Endodermal cell (in vitro differentiated cells): Measurements from ENCODE around the gene YARS1. TPM values are rescaled to one million over a fixed set of nuclear protein-coding genes. Genes with fewer than 3 reads are reported as not detected.

ENCODE experiments used
- DNase-seq: peaks from one replicate; pipeline ENCODE4 v3.0.0-alpha.2; 2017
- H3K27ac ChIP-seq: 2 replicates; pipeline ENCODE4 v1.5.1; 2013; ENCODE audit warnings: mild to moderate bottlenecking, low read depth, low read length, moderate library complexity
- H3K27me3 ChIP-seq: 2 replicates; pipeline ENCODE4 v1.6.1; 2013; ENCODE audit warnings: mild to moderate bottlenecking, low read length, moderate library complexity; ENCODE audit not compliant: insufficient read depth, control insufficient read depth, poor library complexity, severe bottlenecking
- H3K36me3 ChIP-seq: 2 replicates; pipeline ENCODE4 v1.7.0; 2013; ENCODE audit warnings: mild to moderate bottlenecking, low read length, moderate library complexity; ENCODE audit not compliant: control insufficient read depth, insufficient read depth
- H3K4me1 ChIP-seq: one replicate; pipeline ENCODE4 v1.7.0; 2013; ENCODE audit warnings: low read length; ENCODE audit not compliant: control insufficient read depth, insufficient read depth
- H3K4me3 ChIP-seq: 2 replicates; pipeline ENCODE4 v1.5.1; 2013; ENCODE audit warnings: mild to moderate bottlenecking, low read length, moderate library complexity
- H3K9ac ChIP-seq: 2 replicates; pipeline ENCODE4 v1.6.1; 2013; ENCODE audit warnings: mild to moderate bottlenecking, low read length, moderate library complexity; ENCODE audit not compliant: poor library complexity, severe bottlenecking; ENCODE audit errors: extremely low read depth
- H3K9me3 ChIP-seq: 2 replicates; pipeline ENCODE4 v1.6.1; 2013; ENCODE audit warnings: mild to moderate bottlenecking, low read length, moderate library complexity; ENCODE audit not compliant: control insufficient read depth
- H3K27ac Mint-ChIP-seq: 2 replicates; pipeline ENCODE4 v1.8.0; 2020; ENCODE audit warnings: mixed read lengths
- H3K27me3 Mint-ChIP-seq: 2 replicates; pipeline ENCODE4 v1.8.0; 2021; ENCODE audit warnings: mild to moderate bottlenecking, mixed read lengths; ENCODE audit not compliant: insufficient read depth
- H3K36me3 Mint-ChIP-seq: 2 replicates; pipeline ENCODE4 v1.8.0; 2020; ENCODE audit warnings: low read depth, mixed read lengths
- H3K4me1 Mint-ChIP-seq: 2 replicates; pipeline ENCODE4 v1.8.0; 2020; ENCODE audit warnings: mixed read lengths
- H3K4me3 Mint-ChIP-seq: 2 replicates; pipeline ENCODE4 v1.8.0; 2020; ENCODE audit warnings: mild to moderate bottlenecking, moderate library complexity, mixed read lengths
- H3K9me3 Mint-ChIP-seq: 2 replicates; pipeline ENCODE4 v1.8.0; 2020; ENCODE audit warnings: mild to moderate bottlenecking, mixed read lengths
- WGBS, 2 experiments: methylation state at CpG; one replicate each; pipeline versions ENCODE4 v1.1.5 to v1.1.7; 2013; ENCODE audit warnings: missing lambda C conversion rate in 2 of 2, mixed read lengths in 1 of 2; ENCODE audit not compliant: insufficient coverage in 1 of 2, insufficient read length in 1 of 2; 5-methylcytosine and 5-hydroxymethylcytosine counted together
- total RNA-seq, 2 donors: library from RNA; stranded (reverse); fragmentation: NEBNext Ultra II Directional in 1 of 2; extraction: Animal tissue kit (Norgen Biotek cat#: 25700) in 1 of 2; gene quantifications; 2 replicates in 1 of 2; 3 replicates in 1 of 2; pipeline ENCODE4 v1.2.1, GENCODE V29; 2021
- TF ChIP-seq, protein P1 (sequence below): fragments of 200-600 bp; sonication (generic); conservative IDR thresholded peaks from 2 replicates; pipeline ENCODE4 v1.5.0; 2021; ENCODE audit warnings: antibody characterized with exemption, mild to moderate bottlenecking

YARS1 gene
- total RNA-seq, 2 donors from 2014 or later, result 141 to 154 TPM

DNA sequence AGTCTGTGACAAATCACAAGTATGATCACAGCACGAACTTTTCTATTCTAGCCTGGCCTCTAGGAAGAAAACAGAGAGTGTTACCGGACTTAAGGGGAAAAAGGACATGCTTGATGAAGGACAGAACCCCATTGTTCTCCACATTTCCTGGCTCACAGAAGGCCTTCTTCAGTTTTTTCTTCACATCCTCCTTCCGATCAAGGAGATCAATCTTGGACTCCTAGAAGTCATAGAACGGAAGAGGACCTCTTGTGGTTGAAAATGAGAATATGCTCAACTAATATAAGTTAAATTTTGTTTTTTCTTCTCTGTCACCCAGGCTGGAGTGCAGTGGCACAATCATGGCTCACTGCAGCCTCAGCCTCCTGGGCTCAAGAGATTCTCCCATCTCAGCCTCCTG is 30.3 kb downstream of the YARS1 start:
- H3K4me3 Mint-ChIP-seq, result no peak overlapping the region
- H3K9ac ChIP-seq, result no peak overlapping the region

GRCh38 chr1:32784817-32785216 is 32.3 kb downstream of the YARS1 start:
- H3K4me3 ChIP-seq, result no peak overlapping the region
- Mint-ChIP-seq H3K27ac (no peak overlapping the region), H3K4me3 (no peak overlapping the region), H3K4me1 (no peaks in the 10 kb centered on the region), H3K36me3 (peaks cover 79% of the 10 kb centered on the region), H3K27me3 (no peaks in the 10 kb centered on the region), H3K9me3 (no peaks in the 10 kb centered on the region)
- H3K27me3 ChIP-seq, result no peaks in the 10 kb centered on the region
- H3K9ac ChIP-seq, result no peak overlapping the region
- 80 to 98% methylated on average over 1 to 3 of the region's 3 CpGs for WGBS, 2 experiments
- H3K4me1 ChIP-seq, result peaks cover 10% of the 10 kb centered on the region
- no peak for DNase-seq
- H3K27ac ChIP-seq, result no peak overlapping the region
- no peaks in the 10 kb centered on the region for H3K9me3 ChIP-seq
- peaks cover 96% of the 10 kb centered on the region for H3K36me3 ChIP-seq
- TF ChIP-seq, protein P1, sequence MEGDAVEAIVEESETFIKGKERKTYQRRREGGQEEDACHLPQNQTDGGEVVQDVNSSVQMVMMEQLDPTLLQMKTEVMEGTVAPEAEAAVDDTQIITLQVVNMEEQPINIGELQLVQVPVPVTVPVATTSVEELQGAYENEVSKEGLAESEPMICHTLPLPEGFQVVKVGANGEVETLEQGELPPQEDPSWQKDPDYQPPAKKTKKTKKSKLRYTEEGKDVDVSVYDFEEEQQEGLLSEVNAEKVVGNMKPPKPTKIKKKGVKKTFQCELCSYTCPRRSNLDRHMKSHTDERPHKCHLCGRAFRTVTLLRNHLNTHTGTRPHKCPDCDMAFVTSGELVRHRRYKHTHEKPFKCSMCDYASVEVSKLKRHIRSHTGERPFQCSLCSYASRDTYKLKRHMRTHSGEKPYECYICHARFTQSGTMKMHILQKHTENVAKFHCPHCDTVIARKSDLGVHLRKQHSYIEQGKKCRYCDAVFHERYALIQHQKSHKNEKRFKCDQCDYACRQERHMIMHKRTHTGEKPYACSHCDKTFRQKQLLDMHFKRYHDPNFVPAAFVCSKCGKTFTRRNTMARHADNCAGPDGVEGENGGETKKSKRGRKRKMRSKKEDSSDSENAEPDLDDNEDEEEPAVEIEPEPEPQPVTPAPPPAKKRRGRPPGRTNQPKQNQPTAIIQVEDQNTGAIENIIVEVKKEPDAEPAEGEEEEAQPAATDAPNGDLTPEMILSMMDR, result no peak

More for the DNA sequence above, 30.3 kb downstream of the YARS1 start:
- Histone ChIP-seq H3K4me1 (peaks cover 3% of the 10 kb centered on the region), H3K4me3 (no peak overlapping the region), H3K9me3 (no peaks in the 10 kb centered on the region), H3K27me3 (no peaks in the 10 kb centered on the region), H3K27ac (no peak overlapping the region), H3K36me3 (peaks cover 92% of the 10 kb centered on the region)
- Mint-ChIP-seq H3K4me1 (no peaks in the 10 kb centered on the region), H3K9me3 (no peaks in the 10 kb centered on the region), H3K36me3 (peaks cover 73% of the 10 kb centered on the region), H3K27ac (no peak overlapping the region), H3K27me3 (no peaks in the 10 kb centered on the region)
- TF ChIP-seq, protein P1, result peak; percentile 55
- no peak for DNase-seq
- WGBS, 2 experiments, result 95 to 96% methylated on average over 2 to 4 of the region's 4 CpGs

DNA sequence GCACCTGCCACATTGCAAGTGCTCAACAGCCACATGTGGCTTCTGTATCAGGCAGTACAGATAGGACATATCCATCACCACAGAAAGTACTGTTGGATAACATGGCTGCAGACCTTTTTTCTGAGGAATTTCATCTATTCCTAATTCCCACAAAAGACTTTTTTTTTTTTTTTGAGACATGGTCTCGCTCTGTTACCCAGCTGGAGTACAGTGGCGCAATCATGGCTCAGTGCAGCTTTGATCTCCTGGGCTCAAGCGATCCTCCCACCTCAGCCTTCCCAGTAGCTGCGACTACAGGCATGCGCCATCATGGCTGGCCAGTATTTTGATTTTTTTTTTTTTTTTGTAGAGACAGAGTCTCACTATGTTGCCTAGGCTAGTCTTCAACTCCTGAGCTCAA is 33.3 kb downstream of the YARS1 start:
- H3K4me1 Mint-ChIP-seq, result no peaks in the 10 kb centered on the region
- peaks cover 98% of the 10 kb centered on the region for H3K36me3 ChIP-seq
- no peaks in the 10 kb centered on the region for H3K27me3 ChIP-seq
- no peak overlapping the region for H3K4me3 Mint-ChIP-seq
- H3K4me3 ChIP-seq, result no peak overlapping the region
- no peaks in the 10 kb centered on the region for H3K9me3 ChIP-seq
- 98% methylated on average over 5 of the region's 5 CpGs; no CpG with 5 or more reads in 1 of the 2 experiments for WGBS, 2 experiments
- peaks cover 10% of the 10 kb centered on the region for H3K4me1 ChIP-seq
- H3K27me3 Mint-ChIP-seq, result no peaks in the 10 kb centered on the region
- DNase-seq, result no peak
- peaks cover 80% of the 10 kb centered on the region for H3K36me3 Mint-ChIP-seq
- TF ChIP-seq, protein P1, result no peak
- no peak overlapping the region for H3K27ac ChIP-seq
- no peak overlapping the region for H3K9ac ChIP-seq
- no peak overlapping the region for H3K27ac Mint-ChIP-seq
- no peaks in the 10 kb centered on the region for H3K9me3 Mint-ChIP-seq
